Fibroblast of mammary gland (primary cell): Measurements from ENCODE around the gene DYRK1A.
"Not testable (repeated sequence)": the region's sequence is repeated elsewhere in the genome, so short reads cannot be mapped to it uniquely, and the experiment has no call there.

ENCODE experiments used
- DNase-seq: peaks from one replicate; pipeline ENCODE4 v3.0.0-alpha.2; 2010; ENCODE audit warnings: low read depth
- H3K4me3 ChIP-seq: 2 replicates; pipeline ENCODE4 v1.5.1; 2011; ENCODE audit warnings: low read depth, mild to moderate bottlenecking, low read length, moderate library complexity; ENCODE audit not compliant: control insufficient read depth
- TF ChIP-seq, protein P1 (sequence below): conservative IDR thresholded peaks from 2 replicates; pipeline ENCODE4 v1.5.1; 2011; ENCODE audit warnings: low read depth, low read length, inconsistent platforms; ENCODE audit not compliant: control insufficient read depth, insufficient read depth

The DYRK1A gene

DNA sequence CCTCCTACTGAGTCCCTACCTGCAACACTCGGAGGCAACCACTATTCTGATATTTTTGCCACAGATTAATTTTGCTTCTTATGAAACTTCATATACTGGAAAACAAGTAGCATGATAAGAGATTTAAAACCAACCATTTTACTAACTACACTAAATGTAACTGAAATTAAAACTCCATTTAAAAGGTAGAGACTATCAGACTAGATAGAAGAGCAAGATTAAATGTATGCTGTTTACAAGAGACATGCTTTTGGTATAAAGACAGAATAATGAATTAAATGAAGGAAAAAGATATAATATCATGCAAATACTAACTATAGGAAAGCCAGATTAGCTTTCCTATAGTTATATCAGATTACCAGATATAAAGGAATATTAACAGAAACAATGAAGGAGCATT lies 175.9 kb downstream of the DYRK1A start:
- no peak for DNase-seq
- H3K4me3 ChIP-seq, result no peak overlapping the region
- TF ChIP-seq, protein P1, sequence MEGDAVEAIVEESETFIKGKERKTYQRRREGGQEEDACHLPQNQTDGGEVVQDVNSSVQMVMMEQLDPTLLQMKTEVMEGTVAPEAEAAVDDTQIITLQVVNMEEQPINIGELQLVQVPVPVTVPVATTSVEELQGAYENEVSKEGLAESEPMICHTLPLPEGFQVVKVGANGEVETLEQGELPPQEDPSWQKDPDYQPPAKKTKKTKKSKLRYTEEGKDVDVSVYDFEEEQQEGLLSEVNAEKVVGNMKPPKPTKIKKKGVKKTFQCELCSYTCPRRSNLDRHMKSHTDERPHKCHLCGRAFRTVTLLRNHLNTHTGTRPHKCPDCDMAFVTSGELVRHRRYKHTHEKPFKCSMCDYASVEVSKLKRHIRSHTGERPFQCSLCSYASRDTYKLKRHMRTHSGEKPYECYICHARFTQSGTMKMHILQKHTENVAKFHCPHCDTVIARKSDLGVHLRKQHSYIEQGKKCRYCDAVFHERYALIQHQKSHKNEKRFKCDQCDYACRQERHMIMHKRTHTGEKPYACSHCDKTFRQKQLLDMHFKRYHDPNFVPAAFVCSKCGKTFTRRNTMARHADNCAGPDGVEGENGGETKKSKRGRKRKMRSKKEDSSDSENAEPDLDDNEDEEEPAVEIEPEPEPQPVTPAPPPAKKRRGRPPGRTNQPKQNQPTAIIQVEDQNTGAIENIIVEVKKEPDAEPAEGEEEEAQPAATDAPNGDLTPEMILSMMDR, result no peak

DNA sequence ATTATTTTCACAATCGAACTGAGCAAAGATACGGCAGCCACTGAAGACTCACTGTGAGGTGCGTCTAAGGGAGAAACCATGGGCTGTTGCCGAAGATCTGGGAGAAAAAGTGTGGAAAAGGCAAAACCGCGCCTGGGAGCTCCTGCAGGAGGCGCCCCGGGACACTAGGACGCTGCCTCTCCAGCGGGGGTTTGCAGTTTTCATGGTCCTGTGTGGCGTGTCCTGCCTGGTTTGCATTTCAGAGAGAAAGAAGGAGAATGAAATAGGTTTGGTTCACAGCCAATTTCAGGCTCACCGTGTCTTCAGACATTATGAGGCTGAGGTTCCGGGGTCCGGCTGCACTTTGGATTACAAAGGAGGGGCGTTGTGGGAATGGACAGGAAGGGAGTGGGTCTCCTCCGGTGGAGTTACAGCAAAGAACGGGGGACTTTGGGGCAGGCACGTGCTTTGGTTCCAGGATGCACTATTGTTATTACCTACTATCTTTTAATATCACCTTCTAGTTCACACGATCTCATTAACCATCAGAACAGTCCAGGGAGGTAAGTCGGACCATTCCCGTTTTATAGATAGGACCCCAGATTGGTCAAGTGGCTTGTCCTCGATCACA lies 179.8 kb downstream of the DYRK1A start:
- TF ChIP-seq, protein P1, result no peak
- no peak for DNase-seq
- H3K4me3 ChIP-seq, result no peak overlapping the region

DNA sequence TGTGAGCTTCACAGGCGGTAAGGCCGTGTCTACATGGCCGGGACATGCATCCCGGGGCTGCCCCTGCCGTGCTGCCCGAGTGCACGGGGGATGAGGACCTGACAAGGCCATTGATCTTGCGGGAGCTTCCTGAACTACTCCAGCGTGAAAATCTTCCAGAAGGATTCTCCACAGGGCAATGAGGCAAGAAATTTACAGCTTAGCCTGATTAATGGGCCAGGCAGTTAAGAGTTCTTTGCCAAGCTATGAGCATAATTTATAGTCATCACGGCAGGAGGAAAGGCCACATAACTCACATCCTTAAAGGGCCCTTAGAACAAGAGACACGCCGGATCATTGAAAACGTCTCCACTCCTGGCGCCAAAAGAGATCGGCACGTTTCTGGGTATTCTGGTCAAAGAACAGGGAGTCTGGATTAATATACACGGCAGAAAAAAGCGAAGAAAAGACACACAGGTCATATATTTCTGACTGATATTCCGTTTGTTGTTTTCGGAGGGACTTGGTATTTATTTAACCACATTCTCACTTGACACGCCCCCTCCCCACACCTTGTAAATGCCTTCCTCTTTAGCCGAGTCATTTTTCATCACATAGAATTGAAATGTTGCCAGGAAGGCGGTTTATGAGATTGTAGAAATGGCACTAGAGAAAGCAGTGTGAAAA lies 180.5 kb downstream of the DYRK1A start:
- H3K4me3 ChIP-seq, result no peak overlapping the region
- TF ChIP-seq, protein P1, result no peak
- peak; percentile 17 for DNase-seq

DNA sequence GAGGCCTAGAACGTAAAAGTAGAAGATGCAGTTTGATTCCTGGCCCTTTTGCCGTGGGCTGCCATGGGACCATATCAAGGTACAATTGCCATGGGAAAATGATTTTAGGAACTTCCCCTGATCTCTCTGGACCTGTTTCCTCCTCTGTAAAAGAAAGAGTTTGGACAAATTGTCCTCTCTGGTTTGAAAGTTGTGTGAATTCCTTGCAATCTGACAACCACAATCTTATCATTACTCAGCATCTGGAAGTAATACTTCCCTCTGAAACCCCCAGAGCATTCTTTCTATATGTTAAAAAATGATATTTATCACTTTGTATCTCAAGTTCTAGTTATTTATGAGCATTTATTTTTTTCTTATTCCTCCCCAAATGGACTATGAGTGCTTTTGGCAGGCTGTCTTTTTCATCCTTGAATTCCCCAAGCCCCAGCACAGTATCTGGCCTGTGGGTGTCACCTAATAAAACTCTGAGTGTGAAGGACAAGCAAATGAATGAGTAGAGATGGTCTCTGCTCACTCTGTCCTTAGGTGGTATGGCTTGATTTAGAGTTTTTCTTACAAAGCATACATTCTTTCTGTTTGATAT lies 181.1 kb downstream of the DYRK1A start:
- TF ChIP-seq, protein P1, result no peak
- DNase-seq, result no peak
- H3K4me3 ChIP-seq, result no peak overlapping the region

DNA sequence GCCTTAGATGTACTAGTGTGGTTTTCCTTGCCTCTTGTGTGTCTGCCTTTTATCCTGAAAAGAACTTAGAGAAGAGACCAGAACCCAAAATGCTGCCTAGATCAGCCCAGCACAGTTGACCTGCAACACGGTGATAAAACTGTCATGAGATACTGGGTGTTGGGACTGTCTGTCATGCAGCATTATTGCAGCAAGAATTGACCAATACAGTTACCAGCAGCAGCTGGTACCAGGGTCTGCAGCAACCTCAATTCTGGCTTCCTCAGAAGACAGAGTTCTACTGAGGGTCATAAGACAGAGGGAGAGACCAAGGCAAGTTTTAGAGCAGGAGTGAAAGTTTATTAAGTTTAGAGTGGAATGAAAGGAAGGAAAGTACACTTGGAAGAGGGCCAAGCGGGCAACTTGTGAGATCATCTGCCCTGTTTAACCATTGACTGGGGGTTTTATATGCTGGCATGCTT lies 182.0 kb downstream of the DYRK1A start:
- no peak overlapping the region for H3K4me3 ChIP-seq
- no peak for DNase-seq
- TF ChIP-seq, protein P1, result no peak

DNA sequence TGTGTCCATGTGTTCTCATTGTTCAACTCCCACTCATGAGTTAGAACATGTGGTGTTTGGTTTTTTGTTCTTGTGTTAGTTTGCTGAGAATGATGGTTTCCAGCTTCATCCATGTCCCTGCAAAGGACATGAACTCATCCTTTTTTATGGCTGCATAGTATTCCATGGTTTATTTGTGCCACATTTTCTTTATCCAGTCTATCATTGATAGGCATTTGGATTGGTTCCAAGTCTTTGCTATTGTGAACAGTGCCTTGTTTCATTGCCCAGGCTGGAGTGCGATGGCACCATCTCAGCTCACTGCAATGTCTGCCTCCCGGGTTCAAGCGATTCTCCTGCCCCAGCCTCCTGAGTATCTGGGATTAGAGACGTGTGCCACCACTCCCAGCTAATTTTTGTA lies 183.2 kb downstream of the DYRK1A start:
- not testable (repeated sequence) for H3K4me3 ChIP-seq, DNase-seq

DNA sequence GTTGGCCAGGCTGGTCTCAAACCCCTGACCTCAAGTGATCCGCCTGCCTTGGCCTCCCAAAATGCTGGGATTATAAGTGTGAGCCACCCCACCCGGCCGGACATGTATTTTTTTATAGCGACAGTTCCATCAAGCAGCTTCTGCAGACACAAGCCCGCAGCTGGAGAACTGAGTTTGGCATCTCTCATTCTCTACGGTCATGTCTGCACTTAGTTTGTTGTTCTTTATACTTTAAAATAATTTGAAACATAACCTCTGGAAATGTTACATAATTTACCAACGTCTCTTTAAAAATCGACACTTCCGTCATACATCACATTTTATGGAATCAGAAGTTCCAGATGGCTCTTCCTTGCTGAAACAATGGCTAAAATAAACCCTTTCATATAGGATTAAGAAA lies 183.6 kb downstream of the DYRK1A start:
- DNase-seq, result no peak
- H3K4me3 ChIP-seq, result no peak overlapping the region
- TF ChIP-seq, protein P1, result no peak
